ENCODE measurements around the gene CNTLN. TPM values are rescaled to one million over a fixed set of nuclear protein-coding genes. Genes with fewer than 3 reads are reported as not detected.
A peak's percentile ranks its signal among the peaks of the same experiment; 100 is the strongest.

CNTLN gene
- total RNA-seq, 1 experiment from 2014 or later: 15.0 TPM

GRCh38 chr9:17387565-17387964, 252.7 kb downstream of the CNTLN start:
- Histone ChIP-seq H2BK15ac (ENCODE audit: low read depth, low read length) (no peak overlapping the region), H3K27me3 (ENCODE audit: insufficient read depth, low read length) (no peaks in the 10 kb centered on the region), H3K79me1 (ENCODE audit: insufficient read depth, low read depth, low read length, poor library complexity, severe bottlenecking) (no peaks in the 10 kb centered on the region), H3K23ac (ENCODE audit: insufficient read length, low read depth, low read length) (no peak overlapping the region), H4K8ac (replicated peaks; ENCODE audit: insufficient read length, low read depth, low read length) (no peak overlapping the region), H3K18ac (ENCODE audit: insufficient read length, low read depth, low read length) (no peak overlapping the region), H2BK20ac (ENCODE audit: low read depth, low read length, poor library complexity, severe bottlenecking) (no peak overlapping the region), H3K23me2 (ENCODE audit: insufficient read length, low read depth, low read length, poor library complexity, severe bottlenecking) (no peaks in the 10 kb centered on the region), H3K4ac (ENCODE audit: low read depth, low read length) (no peak overlapping the region), H3K14ac (ENCODE audit: insufficient read depth, low read length) (no peak overlapping the region), H3K27ac (ENCODE audit: insufficient read length, low read depth, low read length) (no peak overlapping the region), H4K91ac (ENCODE audit: insufficient read length, low read depth, low read length) (no peak overlapping the region), H3T11ph (ENCODE audit: low read length) (no peak overlapping the region), H3K9ac (ENCODE audit: extremely low read depth, insufficient read length, low read length) (no peak overlapping the region), H3K4me2 (ENCODE audit: insufficient read depth, insufficient read length, low read length) (no peak overlapping the region), H3K79me2 (ENCODE audit: insufficient read depth, low read length) (no peaks in the 10 kb centered on the region), H3K4me1 (ENCODE audit: insufficient read depth, low read length) (no peaks in the 10 kb centered on the region; the same call in 1 of the 2 replicates), H4K20me1 (ENCODE audit: control insufficient read depth, insufficient read depth, insufficient read length) (no peaks in the 10 kb centered on the region), H4K5ac (ENCODE audit: insufficient read length, low read depth, low read length) (no peak overlapping the region), H2BK5ac (ENCODE audit: insufficient read length, low read length) (no peak overlapping the region), H2AK5ac (ENCODE audit: insufficient read length, low read length) (no peak overlapping the region), H3K9me3 (ENCODE audit: control insufficient read depth, low read depth, low read length) (no peaks in the 10 kb centered on the region), H2BK12ac (ENCODE audit: insufficient read length, low read depth, low read length) (no peak overlapping the region), H3K56ac (ENCODE audit: insufficient read length, low read depth, low read length) (no peak overlapping the region), H2AFZ (ENCODE audit: low read length) (no peak overlapping the region), H2BK120ac (ENCODE audit: low read depth, low read length, poor library complexity, severe bottlenecking) (no peak overlapping the region)
- no peak for DNase-seq
- H3K27ac Mint-ChIP-seq: peak overlapping the region in 1 of 3 experiments; percentile 86; a peak in 2 of 7 replicates
- H3K4me1 Mint-ChIP-seq: peaks cover 4 to 5% of the 10 kb centered on the region in 2 experiments
- H3K27me3 Mint-ChIP-seq (ENCODE audit: low read depth): no peaks in the 10 kb centered on the region
- TF ChIP-seq CTCF (conservative IDR thresholded peaks at IDR 0.05): no peak
- H3K4me3 Mint-ChIP-seq: no peak overlapping the region
- H3K9me3 Mint-ChIP-seq: no peaks in the 10 kb centered on the region
- H3K36me3 Mint-ChIP-seq (ENCODE audit: insufficient read depth in 1 of 3, low read depth in 3 of 3): no peaks in the 10 kb centered on the region
